Liver (tissue), 3 donors: ENCODE data around the gene PLCL1.
"Not testable (repeated sequence)": the region's sequence is repeated elsewhere in the genome, so short reads cannot be mapped to it uniquely, and the experiment has no call there.

Experiments
- GABPA ChIP-seq, 2 donors: IDR thresholded peaks in 1 of 2; conservative IDR thresholded peaks in 1 of 2; 2 replicates each; pipeline ENCODE4 v1.6.1; 2016; ENCODE audit warnings: antibody characterized with exemption in 2 of 2, mild to moderate bottlenecking in 1 of 2, moderate library complexity in 1 of 2
- RAD21 ChIP-seq, 2 donors: IDR thresholded peaks; 2 replicates each; pipeline ENCODE4 v1.6.1; 2016; ENCODE audit warnings: antibody characterized with exemption in 2 of 2, mild to moderate bottlenecking in 2 of 2
- RXRA ChIP-seq, 2 donors: IDR thresholded peaks; 2 replicates each; pipeline ENCODE4 v1.6.1; 2017 to 2018; ENCODE audit warnings: antibody characterized with exemption in 2 of 2, mild to moderate bottlenecking in 1 of 2
- YY1 ChIP-seq: IDR thresholded peaks from 2 replicates; pipeline ENCODE4 v1.6.1; 2016; ENCODE audit warnings: antibody characterized with exemption, mild to moderate bottlenecking
- TF ChIP-seq, protein P1 (sequence below): IDR thresholded peaks from 2 replicates; pipeline ENCODE4 v1.6.1; 2016; ENCODE audit warnings: antibody characterized with exemption, mild to moderate bottlenecking
- TF ChIP-seq, protein P2 (sequence below): IDR thresholded peaks from 2 replicates; pipeline ENCODE4 v1.6.1; 2016; ENCODE audit warnings: antibody characterized with exemption
- TF ChIP-seq, protein P3 (sequence below): IDR thresholded peaks from 2 replicates; pipeline ENCODE4 v1.6.1; 2016; ENCODE audit warnings: antibody characterized with exemption
- TF ChIP-seq, protein P4 (sequence below): fragments of 150-350 bp; IDR thresholded peaks from 2 replicates; pipeline ENCODE4 v1.5.1; 2017; ENCODE audit warnings: improper control_type of control experiment, low read depth, low read length; ENCODE audit not compliant: missing input control
- donor health status: healthy.
- donor health status: healthy.

DNA sequence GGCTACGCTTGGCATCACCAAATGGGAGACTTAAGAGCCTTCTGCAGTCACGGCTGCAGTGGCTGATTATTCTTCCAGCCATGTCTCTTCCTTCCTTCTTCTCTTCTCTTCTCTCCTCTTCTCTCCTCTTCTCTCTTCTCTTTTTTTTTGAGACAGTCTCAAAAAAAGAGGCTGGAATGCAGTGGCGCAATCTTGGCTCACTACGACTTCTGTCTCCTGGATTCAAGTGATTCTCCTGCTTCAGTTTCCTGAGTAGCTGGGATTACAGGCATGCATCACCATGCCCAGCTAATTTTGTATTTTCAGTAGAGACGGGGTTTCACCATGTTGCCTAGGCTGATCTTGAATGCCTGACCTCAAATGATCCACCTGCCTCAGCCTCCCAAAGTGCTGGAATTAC lies 225.2 kb downstream of the PLCL1 start:
- TF ChIP-seq RXRA (IDR thresholded peaks at IDR 0.05); YY1; GABPA (IDR thresholded peaks at IDR 0.05 in 1 of 2, conservative IDR thresholded peaks at IDR 0.05 in 1 of 2); RAD21 (IDR thresholded peaks at IDR 0.05): not testable (repeated sequence)
- TF ChIP-seq, protein P1, sequence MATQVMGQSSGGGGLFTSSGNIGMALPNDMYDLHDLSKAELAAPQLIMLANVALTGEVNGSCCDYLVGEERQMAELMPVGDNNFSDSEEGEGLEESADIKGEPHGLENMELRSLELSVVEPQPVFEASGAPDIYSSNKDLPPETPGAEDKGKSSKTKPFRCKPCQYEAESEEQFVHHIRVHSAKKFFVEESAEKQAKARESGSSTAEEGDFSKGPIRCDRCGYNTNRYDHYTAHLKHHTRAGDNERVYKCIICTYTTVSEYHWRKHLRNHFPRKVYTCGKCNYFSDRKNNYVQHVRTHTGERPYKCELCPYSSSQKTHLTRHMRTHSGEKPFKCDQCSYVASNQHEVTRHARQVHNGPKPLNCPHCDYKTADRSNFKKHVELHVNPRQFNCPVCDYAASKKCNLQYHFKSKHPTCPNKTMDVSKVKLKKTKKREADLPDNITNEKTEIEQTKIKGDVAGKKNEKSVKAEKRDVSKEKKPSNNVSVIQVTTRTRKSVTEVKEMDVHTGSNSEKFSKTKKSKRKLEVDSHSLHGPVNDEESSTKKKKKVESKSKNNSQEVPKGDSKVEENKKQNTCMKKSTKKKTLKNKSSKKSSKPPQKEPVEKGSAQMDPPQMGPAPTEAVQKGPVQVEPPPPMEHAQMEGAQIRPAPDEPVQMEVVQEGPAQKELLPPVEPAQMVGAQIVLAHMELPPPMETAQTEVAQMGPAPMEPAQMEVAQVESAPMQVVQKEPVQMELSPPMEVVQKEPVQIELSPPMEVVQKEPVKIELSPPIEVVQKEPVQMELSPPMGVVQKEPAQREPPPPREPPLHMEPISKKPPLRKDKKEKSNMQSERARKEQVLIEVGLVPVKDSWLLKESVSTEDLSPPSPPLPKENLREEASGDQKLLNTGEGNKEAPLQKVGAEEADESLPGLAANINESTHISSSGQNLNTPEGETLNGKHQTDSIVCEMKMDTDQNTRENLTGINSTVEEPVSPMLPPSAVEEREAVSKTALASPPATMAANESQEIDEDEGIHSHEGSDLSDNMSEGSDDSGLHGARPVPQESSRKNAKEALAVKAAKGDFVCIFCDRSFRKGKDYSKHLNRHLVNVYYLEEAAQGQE: not testable (repeated sequence)
- TF ChIP-seq, protein P2, sequence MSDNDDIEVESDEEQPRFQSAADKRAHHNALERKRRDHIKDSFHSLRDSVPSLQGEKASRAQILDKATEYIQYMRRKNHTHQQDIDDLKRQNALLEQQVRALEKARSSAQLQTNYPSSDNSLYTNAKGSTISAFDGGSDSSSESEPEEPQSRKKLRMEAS: not testable (repeated sequence)
- TF ChIP-seq, protein P3, sequence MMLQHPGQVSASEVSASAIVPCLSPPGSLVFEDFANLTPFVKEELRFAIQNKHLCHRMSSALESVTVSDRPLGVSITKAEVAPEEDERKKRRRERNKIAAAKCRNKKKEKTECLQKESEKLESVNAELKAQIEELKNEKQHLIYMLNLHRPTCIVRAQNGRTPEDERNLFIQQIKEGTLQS: not testable (repeated sequence)
- TF ChIP-seq, protein P4, sequence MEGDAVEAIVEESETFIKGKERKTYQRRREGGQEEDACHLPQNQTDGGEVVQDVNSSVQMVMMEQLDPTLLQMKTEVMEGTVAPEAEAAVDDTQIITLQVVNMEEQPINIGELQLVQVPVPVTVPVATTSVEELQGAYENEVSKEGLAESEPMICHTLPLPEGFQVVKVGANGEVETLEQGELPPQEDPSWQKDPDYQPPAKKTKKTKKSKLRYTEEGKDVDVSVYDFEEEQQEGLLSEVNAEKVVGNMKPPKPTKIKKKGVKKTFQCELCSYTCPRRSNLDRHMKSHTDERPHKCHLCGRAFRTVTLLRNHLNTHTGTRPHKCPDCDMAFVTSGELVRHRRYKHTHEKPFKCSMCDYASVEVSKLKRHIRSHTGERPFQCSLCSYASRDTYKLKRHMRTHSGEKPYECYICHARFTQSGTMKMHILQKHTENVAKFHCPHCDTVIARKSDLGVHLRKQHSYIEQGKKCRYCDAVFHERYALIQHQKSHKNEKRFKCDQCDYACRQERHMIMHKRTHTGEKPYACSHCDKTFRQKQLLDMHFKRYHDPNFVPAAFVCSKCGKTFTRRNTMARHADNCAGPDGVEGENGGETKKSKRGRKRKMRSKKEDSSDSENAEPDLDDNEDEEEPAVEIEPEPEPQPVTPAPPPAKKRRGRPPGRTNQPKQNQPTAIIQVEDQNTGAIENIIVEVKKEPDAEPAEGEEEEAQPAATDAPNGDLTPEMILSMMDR: not testable (repeated sequence)
